Bronchial epithelial cell (primary cell): ENCODE measurements around the gene ABO. TPM values are rescaled to one million over a fixed set of nuclear protein-coding genes. Genes with fewer than 3 reads are reported as not detected.

ENCODE experiments used
- DNase-seq: peaks from one replicate; pipeline ENCODE4 v3.0.0-alpha.2; 2010; ENCODE audit warnings: low read depth
- FAIRE-seq: peaks from 2 replicates; lab custom pipeline; 2011; peaks lifted over from hg19 to GRCh38; lab: Jason Lieb, UNC
- H3K27me3 ChIP-seq: 2 replicates; pipeline ENCODE4 v1.5.1; 2011; ENCODE audit warnings: low read length; ENCODE audit not compliant: control insufficient read depth, insufficient read depth
- H3K36me3 ChIP-seq: 2 replicates; pipeline ENCODE4 v1.5.1; 2011; ENCODE audit warnings: low read length; ENCODE audit not compliant: control insufficient read depth, insufficient read depth
- H3K4me3 ChIP-seq: 2 replicates; pipeline ENCODE4 v1.5.1; 2011; ENCODE audit warnings: mild to moderate bottlenecking, low read depth, low read length, control low read depth
- CTCF ChIP-seq: IDR thresholded peaks from 2 replicates; pipeline ENCODE4 v1.5.1; 2011; ENCODE audit warnings: mild to moderate bottlenecking, moderate library complexity, low read length, control low read depth, inconsistent platforms; ENCODE audit not compliant: insufficient read depth, severe bottlenecking
- total RNA-seq: library from RNA; depleted of rRNA; stranded (reverse); fragments of >200 nt; gene quantifications from 2 replicates; pipeline ENCODE4 v1.2.1, GENCODE V29; 2014

Gene ABO
- total RNA-seq, 1 donor from 2014 or later, result 1.8 TPM

GRCh38 chr9:133246991-133247390 is 28.0 kb downstream of the ABO start:
- no peaks in the 10 kb centered on the region for H3K36me3 ChIP-seq
- no peak for FAIRE-seq
- DNase-seq, result no peak
- no peak overlapping the region for H3K4me3 ChIP-seq
- peaks cover 2% of the 10 kb centered on the region for H3K27me3 ChIP-seq
- TF ChIP-seq CTCF, result no peak

- DNase-seq (no peak), FAIRE-seq (no peak)
- Histone ChIP-seq H3K4me3 (no peak overlapping the region), H3K36me3 (no peaks in the 10 kb centered on the region), H3K27me3 (peaks cover 2% of the 10 kb centered on the region)
- TF ChIP-seq CTCF, result no peak
Measured at GRCh38 chr9:133246562-133246961, 28.4 kb downstream of the ABO start.

- Histone ChIP-seq H3K27me3 (peaks cover 2% of the 10 kb centered on the region), H3K4me3 (no peak overlapping the region), H3K36me3 (no peaks in the 10 kb centered on the region)
- TF ChIP-seq CTCF, result no peak
- FAIRE-seq (no peak), DNase-seq (no peak)
Measured at GRCh38 chr9:133242991-133243390, 32.0 kb downstream of the ABO start.

- Histone ChIP-seq H3K36me3 (no peaks in the 10 kb centered on the region), H3K4me3 (no peak overlapping the region), H3K27me3 (peaks cover 2% of the 10 kb centered on the region)
- FAIRE-seq (no peak), DNase-seq (no peak)
- TF ChIP-seq CTCF, result no peak
Measured at GRCh38 chr9:133242241-133242640, 32.8 kb downstream of the ABO start.

- TF ChIP-seq CTCF, result no peak
- Histone ChIP-seq H3K27me3 (peaks cover 2% of the 10 kb centered on the region), H3K4me3 (no peak overlapping the region), H3K36me3 (no peaks in the 10 kb centered on the region)
- FAIRE-seq (no peak), DNase-seq (no peak)
Measured at GRCh38 chr9:133239533-133240090, 35.4 kb downstream of the ABO start.

- peak overlapping the region; percentile 10 for H3K4me3 ChIP-seq
- FAIRE-seq (no peak), DNase-seq (peak; percentile 34)
- H3K27me3 ChIP-seq, result peaks cover 2% of the 10 kb centered on the region
- TF ChIP-seq CTCF, result peak; percentile 81
- no peaks in the 10 kb centered on the region for H3K36me3 ChIP-seq
Measured at GRCh38 chr9:133238851-133239532, 36.0 kb downstream of the ABO start.
